GM18508 (cell line): ENCODE data around the gene TUBG2.

ENCODE experiments used
- ATAC-seq: cut with Tn5 transposase; IDR thresholded peaks from one replicate; pipeline ENCODE4 v1.9.1; 2021; ENCODE audit warnings: moderate number of reproducible peaks; ENCODE audit not compliant: insufficient read depth, unreplicated experiment

TUBG2 gene

DNA sequence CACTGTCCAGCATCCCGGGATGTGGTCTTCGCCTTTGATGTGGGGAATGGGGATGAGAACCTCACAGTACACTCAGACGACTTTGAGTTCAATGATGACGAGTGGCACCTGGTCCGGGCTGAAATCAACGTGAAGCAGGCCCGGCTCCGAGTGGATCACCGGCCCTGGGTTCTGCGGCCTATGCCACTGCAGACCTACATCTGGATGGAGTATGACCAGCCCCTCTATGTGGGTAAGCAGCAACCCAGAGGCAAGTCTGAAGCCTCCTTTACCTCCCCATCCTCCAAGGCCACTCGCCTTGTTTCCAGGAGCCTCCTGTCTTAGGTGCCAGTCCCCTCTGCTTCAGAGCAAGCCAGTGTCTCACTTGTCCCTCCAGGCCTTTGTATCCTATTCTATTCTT lies 33.4 kb downstream of the TUBG2 start:
- ATAC-seq = no peak

DNA sequence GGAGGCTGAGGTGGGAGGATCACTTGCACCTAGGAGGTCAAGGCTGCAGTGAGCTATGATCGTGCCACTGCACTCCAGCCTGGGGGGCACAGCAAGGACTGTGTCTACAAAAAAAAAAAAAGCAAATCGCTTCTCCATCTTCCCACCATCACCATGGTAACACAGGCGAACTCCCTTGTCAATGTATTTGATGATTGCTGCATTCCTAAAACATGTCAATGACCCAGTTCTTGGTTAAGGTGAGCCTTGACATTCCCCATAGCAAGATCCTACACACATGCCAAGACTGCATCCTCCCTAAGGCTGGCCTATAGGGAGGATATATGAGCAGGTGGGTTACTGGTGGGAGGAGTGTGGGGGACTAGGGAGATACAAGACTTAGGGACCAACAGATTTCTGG lies 35.4 kb downstream of the TUBG2 start:
- ATAC-seq = no peak

DNA sequence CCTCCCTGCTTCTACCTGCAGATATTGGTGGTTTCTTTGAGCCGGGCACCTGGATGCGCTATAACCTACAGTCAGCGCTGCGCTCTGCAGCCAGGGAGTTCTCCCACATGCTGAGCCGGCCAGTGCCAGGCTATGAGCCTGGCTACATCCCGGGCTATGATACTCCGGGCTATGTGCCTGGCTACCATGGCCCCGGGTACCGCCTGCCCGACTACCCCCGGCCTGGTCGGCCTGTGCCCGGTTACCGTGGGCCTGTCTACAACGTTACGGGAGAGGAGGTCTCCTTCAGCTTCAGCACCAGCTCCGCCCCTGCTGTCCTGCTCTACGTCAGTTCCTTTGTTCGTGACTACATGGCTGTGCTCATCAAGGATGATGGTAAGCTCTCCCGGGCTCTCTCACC lies 36.4 kb downstream of the TUBG2 start:
- ATAC-seq = no peak

DNA sequence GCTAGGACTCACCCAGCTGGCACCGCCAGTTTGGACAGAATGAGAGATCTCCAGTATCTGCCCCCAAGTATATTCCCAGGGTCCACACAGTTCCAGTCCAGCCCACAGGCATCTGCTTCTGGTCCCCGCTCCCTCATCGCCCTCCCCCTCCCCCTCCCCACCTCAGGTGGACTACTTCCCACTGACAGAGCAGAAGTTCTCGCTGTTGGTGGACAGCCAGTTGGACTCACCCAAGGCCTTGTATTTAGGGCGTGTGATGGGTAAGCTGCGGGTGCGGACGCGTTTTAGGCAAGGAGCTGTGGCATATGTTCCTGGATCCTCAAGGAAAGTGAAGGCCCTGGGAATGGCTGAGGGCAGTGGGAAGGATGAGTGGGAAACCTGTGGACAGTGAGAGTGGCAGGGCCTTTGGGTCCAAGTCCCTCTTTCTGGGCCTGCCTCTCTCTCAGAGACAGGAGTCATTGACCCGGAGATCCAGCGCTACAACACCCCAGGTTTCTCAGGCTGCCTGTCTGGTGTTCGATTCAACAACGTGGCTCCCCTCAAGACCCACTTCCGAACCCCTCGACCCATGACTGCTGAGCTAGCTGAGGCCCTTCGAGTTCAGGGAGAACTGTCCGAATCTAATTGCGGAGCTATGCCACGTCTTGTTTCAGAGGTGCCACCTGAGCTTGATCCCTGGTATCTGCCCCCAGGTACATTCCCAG lies 38.2 kb downstream of the TUBG2 start:
- no peak for ATAC-seq

DNA sequence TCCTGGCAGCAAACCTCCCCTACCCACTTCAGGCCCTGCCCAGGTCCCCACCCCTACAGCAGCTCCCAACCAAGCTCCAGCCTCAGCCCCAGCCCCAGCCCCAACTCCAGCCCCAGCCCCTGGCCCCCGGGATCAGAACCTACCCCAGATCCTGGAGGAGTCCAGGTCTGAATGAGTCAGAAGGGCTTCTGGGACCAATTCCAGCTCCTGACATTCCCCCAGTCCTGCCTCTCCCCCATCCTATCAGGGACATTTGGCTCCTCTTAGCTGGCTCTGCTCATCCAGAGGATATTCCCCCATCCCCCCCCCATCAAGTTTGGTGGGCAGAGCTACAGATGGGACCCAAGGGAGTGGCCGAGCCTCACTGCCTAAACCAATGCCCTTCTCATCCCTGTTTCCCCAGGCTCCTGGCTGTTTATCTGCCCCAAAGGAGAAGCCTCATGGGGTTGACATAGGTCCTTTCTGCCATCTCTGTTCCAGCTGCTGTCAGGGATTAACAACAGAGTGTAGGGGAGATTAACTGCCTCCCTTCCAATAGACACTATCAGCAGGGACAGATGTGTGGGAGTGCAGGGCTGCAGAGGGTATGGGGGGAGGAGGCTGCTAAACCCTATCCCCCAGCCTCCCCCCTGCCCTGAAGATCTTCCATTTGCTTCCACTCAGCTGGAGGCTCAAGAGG lies 39.8 kb downstream of the TUBG2 start:
- no peak for ATAC-seq

DNA sequence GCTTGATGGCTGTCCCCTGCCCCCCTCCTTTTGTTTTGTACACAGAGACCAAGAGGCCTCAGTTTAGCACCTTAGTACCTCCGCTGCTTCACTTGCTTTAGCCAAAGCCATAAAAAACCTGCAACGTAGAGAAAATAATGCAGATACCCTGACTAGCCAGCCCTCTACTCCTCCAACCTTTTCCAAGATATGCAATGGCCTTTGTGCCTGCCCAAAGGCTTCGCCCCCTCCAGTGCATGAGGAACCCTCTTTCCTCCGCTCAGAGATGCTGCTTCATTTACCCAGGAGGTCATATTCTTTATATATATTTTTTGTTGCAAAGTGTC lies 40.3 kb downstream of the TUBG2 start:
- no peak for ATAC-seq

DNA sequence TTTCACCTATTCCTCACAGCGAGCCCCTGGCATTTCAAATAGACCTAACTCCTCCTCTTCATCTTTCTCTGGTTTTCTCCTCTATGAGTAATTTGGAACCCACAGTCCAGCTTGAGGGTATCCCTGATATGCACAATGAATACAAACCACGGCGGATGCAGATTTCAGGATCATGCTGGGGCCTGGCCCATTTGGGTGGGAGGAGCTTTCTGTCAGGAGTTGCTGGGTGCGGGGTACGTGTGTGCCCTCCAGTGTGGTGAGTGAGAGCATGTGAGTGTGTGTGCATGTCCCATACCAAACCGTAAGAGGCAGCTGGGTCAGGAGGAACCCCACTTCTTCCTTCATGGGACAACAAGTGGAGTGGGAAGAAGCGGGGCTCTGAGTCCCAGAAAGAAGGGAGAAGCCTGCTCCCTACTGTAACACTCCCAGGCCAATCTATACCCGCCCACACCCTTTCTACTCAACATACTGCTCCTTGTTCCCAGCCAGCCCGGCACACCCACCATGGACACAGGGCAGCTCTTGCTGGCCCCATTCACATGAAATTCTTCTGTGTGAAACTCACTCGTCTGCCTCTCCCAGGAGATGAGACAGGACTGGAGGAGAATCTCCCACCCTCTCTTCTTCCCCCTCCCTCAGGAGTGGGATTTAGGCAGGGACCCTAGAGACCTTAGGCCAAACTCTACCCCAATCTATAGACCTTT lies 41.7 kb downstream of the TUBG2 start:
- ATAC-seq = no peak

DNA sequence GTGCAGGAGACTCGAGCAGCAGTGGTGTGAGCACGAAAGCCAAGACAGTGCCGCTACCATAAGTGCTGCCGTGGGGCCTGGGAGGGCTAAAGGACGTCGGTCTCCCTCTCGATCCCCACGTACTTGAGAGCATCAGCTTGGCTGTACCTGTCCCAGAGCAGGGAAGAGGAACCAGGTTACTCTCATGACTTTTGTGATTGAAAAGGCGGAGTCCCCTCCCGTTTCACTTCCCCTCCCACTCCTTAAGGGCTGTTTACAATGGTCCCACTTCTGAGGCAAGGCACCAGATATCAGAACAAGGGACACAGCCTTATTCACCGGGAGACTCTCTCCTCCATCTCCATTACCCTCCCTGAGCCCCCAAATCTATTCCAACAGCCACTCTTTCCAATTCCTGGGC lies 43.4 kb downstream of the TUBG2 start:
- no peak for ATAC-seq

DNA sequence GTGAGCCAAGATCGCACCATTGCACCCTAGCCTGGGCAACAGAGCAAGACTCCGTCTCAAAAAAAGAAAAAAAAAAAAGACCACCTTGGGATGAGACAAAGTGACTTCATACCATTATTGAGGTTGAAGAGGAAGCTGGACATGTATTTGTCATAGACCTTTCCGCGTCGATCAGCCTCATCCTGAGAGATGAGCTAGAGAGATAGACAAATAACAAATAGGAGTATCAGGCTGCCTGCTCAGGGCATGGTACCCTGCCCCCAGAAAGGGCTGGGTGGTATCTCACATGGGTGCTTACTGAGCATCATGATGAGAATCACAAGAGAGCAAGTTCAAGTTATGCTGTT lies 45.4 kb downstream of the TUBG2 start:
- no peak for ATAC-seq

DNA sequence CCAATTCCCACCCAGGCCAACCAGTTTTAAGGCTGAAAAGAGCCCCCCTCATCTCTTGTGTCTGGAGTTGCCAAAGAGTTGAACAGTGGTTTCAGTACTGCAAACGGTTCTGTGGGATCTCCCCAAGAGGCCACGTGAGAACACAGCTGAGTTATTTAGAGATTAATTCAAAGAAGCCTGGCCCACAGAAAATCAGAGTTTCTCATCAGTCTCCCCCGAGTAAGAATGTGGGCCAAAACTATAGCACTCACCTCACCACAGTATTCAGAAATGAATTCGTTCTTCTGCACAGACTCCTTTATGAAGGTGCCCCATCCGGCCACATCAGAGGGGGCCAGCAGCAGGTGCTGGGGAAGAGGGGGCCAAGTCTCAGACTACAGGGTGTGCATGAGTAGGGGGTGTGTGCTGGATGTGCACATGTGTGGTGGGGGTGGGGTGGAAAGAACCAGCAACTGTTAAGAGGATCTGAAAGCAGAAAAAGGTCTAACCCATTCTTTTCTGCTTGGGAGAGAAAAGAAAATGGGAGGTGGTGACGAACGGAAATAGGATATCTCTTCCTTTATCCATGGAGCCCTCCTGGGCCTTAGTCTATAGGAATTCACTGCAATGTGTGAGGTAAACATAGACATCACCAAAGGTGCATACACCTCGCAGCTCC lies 45.9 kb downstream of the TUBG2 start:
- no peak for ATAC-seq

DNA sequence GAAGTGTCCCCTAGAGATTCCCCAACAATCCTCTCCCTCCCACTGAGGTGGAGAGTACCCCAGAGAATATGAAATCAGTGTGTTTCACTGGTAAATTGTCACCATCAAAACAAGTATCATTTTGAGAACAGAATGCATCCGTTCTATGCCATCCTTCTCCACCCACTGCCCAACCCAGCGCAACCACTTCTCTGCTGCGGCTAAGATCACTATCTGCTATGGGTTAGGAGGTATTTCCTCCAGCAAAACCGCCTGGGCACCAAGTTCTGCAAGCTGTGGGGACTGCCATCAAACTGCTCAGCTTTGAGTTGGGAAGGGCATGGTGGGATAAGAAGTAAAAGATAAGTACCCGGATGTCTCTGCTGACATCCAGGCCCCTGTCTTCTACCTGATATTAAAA lies 47.6 kb downstream of the TUBG2 start:
- ATAC-seq = no peak

DNA sequence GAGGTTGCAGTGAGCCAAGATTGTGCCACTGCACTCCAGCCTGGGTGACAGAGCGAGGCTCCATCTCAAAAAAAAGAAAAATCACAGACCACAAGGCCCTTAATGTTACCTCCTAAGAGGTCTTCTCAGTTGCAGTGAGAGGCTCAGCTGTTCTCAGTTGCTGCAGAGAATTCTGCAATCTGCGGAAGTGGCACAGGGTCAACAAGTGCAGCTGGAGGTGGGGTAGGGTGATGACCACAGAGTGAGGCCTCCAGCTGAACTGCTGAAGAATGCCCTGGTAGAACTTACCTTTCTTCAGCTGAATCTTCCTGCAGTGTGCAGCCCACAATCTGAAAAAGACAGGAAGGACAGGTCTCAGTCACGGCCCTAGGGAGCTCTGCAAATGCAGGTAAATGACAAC lies 49.5 kb downstream of the TUBG2 start:
- no peak for ATAC-seq

DNA sequence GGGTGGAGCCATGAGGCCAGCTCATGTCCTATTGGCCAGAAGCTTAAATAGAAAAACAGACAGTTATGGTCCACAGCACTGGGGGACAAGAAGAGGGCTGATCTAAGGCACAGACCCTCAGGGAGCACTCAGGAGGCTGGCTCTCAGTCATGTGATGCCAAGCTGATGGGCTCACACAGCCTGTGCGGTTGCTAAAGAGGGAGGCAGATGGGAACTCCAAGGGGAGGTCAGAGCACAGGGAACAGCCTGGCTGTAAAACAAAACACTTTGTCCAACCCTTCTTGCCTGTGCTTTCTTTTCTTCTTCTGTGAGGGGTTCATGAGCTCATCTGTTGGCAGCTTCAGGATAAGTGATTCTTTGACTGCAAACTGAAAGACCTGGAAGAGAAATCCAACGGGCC lies 50.5 kb downstream of the TUBG2 start:
- no peak for ATAC-seq
